ENCODE results near the gene IGFN1.

Gene IGFN1

DNA sequence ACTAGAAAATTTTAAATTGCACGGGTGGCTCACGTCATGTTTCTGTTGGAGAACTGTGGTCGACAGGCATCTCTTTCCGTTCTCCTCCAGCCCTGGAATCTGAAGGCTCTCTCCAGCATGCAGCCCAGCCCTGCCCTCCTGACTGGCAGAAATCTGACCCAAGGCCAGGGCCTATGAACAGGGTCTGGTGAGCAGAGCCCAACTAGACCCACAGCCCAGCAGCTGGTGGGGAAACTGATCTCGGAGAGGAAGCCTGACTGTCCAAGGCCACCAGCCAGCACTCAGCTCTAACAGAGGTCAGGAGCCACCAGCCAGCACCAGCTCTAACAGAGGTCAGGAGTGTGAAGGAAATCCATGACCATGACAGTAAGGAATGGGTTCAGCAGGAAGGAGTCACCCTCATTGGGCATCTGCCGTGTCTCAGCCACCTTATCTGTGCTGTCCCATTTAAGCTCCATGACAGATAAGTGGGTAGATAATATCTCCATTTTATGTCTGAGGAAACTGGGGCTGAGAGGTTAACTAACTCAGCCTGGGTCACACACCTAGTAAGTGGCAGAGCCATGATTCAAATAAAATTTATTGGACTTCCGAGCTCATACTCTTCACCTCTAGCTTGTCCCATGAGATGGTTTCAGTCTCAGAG, 72.5 kb downstream of the IGFN1 start:
- TF ChIP-seq TAF1 (IDR thresholded peaks at IDR 0.05; ENCODE audit: borderline replicate concordance, low read depth, low read length): no peak
- no peak for TF ChIP-seq POLR2A (IDR thresholded peaks at IDR 0.05; ENCODE audit: low read depth, low read length)
- TF ChIP-seq POLR2AphosphoS5 (IDR thresholded peaks at IDR 0.05; ENCODE audit: low read depth, low read length): no peak
- DNase-seq (ENCODE audit: insufficient read length) (no peak), FAIRE-seq (no peak)

DNA sequence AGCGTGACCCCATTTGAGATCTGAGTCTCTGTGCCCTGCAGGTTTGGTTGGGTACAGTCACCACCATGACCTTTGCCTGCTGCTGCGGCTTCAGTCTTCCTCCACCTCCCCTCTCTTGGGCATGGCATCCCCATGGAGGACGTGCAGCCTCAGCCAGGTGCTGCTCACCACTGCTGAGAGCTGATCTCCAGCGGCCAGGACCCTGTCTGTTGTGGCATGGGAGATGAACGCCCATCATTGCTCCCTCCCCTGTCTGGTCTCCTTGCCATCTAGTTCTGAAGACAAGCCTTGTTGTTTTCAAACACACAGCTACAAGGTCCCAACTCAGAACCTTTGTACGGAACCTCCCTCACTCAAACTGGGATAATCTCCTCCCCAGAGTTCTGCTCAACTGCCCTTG, 73.4 kb downstream of the IGFN1 start:
- FAIRE-seq: no peak
- no peak for TF ChIP-seq TAF1 (IDR thresholded peaks at IDR 0.05; ENCODE audit: borderline replicate concordance, low read depth, low read length)
- TF ChIP-seq POLR2A (IDR thresholded peaks at IDR 0.05; ENCODE audit: low read depth, low read length): no peak
- no peak for TF ChIP-seq POLR2AphosphoS5 (IDR thresholded peaks at IDR 0.05; ENCODE audit: low read depth, low read length)
- no peak for DNase-seq (ENCODE audit: insufficient read length)

DNA sequence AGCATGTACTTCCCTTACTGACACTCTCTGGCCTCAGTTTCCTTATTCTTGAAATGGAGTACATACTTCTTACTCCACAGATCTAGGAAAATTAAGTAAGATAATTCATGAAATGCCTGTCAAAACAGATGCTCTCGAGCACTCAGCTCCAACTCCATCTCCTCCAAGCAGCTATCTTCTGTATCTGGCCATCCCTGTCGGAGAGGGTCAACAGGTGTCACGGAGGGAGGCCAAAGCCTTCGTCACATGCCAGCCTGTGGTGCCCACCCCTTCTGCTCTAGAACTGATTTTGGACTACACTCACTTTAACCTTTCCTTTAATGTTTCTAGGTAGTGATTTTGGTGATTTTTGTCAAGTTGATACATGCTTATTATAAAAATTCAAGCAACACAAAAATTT, 73.9 kb downstream of the IGFN1 start:
- TF ChIP-seq TAF1 (IDR thresholded peaks at IDR 0.05; ENCODE audit: borderline replicate concordance, low read depth, low read length): no peak
- no peak for TF ChIP-seq POLR2A (IDR thresholded peaks at IDR 0.05; ENCODE audit: low read depth, low read length)
- TF ChIP-seq POLR2AphosphoS5 (IDR thresholded peaks at IDR 0.05; ENCODE audit: low read depth, low read length): no peak
- FAIRE-seq (no peak), DNase-seq (ENCODE audit: insufficient read length) (no peak)

DNA sequence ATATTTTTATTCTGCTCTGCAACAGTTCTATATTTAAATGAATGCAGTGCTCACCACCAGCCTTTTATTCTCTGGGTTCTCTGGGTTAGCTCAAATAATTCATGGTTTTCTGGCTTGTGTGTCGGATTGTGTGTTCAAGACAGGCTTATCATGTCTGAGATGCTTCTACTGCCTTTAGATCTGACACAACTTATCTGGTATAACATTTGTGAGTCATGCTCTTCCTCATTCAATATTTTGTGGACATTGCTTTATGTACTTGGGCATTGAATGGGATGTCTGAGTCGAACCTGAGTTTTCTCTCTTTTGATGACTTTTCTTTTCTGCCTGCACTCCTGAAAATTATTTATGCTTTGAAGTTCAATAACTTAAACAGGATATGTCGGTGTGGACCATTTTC, 75.1 kb downstream of the IGFN1 start:
- TF ChIP-seq POLR2AphosphoS5 (IDR thresholded peaks at IDR 0.05; ENCODE audit: low read depth, low read length) (no peak), POLR2A (IDR thresholded peaks at IDR 0.05; ENCODE audit: low read depth, low read length) (no peak), TAF1 (IDR thresholded peaks at IDR 0.05; ENCODE audit: borderline replicate concordance, low read depth, low read length) (no peak)
- DNase-seq (ENCODE audit: insufficient read length) (no peak), FAIRE-seq (no peak)

DNA sequence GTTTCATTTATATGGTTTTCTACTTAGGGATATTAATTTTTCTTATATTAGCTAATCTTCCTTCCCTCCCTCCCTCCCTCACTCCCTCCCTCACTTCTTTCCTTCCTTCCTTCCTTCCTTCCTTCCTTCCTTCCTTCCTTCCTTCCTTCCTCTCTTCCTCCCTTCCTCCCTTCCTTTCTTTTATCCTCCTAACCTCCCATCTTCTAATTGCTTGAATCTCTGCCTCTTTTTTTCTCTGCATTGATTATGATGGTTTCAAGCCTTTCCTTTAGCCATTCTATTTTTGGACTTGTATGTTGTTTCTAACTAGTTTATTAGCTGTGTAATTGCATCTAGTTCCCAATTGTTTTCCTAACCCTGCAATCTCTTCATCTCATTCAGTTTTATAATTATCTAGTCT, 75.7 kb downstream of the IGFN1 start:
- no peak for TF ChIP-seq TAF1 (IDR thresholded peaks at IDR 0.05; ENCODE audit: borderline replicate concordance, low read depth, low read length)
- TF ChIP-seq POLR2AphosphoS5 (IDR thresholded peaks at IDR 0.05; ENCODE audit: low read depth, low read length): no peak
- no peak for TF ChIP-seq POLR2A (IDR thresholded peaks at IDR 0.05; ENCODE audit: low read depth, low read length)
- FAIRE-seq (no peak), DNase-seq (ENCODE audit: insufficient read length) (no peak)

DNA sequence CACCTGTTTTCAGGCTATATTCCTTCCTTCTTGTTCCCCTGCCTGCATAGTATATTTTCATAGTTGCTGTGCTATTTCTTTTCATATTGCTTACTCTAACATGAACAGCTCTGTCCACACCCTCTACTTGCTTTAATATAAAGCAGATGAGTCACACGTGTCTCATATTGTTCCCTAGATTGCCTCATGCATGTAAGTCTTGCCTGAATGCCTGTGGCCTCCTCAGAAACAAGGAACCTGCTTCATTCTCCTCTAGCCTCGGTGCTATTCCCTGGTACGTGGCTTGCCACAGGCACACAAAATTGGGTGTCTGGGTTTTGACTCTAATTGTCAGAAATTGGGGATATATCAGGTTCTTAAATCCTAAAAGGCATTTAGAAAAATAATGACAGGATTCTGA, 76.2 kb downstream of the IGFN1 start:
- TF ChIP-seq POLR2A (IDR thresholded peaks at IDR 0.05; ENCODE audit: low read depth, low read length): no peak
- TF ChIP-seq TAF1 (IDR thresholded peaks at IDR 0.05; ENCODE audit: borderline replicate concordance, low read depth, low read length): no peak
- TF ChIP-seq POLR2AphosphoS5 (IDR thresholded peaks at IDR 0.05; ENCODE audit: low read depth, low read length): no peak
- no peak for DNase-seq (ENCODE audit: insufficient read length)
- no peak for FAIRE-seq

DNA sequence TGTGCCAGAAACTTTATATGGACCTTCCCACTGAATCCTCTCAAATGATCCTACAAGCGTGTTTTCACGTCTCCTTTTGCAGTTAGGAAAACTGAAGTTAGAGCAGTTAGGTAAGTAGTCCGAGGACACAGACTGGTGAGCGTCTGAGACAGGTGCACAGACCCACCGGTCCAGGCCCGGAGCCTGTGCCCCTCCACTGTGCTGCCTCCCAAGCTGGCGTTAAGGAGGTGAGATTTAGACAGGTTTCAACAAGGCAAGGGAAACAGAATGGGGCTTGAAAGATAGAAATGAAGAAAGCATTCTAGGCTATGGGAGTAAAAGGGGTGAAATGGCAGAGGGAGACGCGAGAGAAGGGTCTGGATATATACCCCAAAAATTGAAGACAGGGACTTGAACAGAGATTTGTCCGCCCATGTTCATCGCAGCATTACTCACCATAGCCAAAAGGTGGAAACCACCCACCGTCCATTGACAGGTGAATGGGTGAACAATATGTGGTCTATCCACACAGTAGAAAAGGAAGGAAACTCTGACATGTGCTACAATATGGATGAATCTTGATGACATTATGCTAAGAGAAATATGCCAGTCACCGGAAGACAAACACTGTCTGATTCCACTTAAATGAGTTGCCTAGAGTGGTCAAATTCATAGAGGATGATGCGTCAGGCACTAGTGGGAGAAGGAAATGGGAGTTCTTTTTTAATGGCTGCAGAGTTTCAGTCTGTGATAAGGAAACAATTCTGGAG, 77.0 kb downstream of the IGFN1 start:
- FAIRE-seq: no peak
- TF ChIP-seq POLR2AphosphoS5 (IDR thresholded peaks at IDR 0.05; ENCODE audit: low read depth, low read length) (no peak), POLR2A (IDR thresholded peaks at IDR 0.05; ENCODE audit: low read depth, low read length) (no peak), TAF1 (IDR thresholded peaks at IDR 0.05; ENCODE audit: borderline replicate concordance, low read depth, low read length) (no peak)
- DNase-seq (ENCODE audit: insufficient read length): no peak

DNA sequence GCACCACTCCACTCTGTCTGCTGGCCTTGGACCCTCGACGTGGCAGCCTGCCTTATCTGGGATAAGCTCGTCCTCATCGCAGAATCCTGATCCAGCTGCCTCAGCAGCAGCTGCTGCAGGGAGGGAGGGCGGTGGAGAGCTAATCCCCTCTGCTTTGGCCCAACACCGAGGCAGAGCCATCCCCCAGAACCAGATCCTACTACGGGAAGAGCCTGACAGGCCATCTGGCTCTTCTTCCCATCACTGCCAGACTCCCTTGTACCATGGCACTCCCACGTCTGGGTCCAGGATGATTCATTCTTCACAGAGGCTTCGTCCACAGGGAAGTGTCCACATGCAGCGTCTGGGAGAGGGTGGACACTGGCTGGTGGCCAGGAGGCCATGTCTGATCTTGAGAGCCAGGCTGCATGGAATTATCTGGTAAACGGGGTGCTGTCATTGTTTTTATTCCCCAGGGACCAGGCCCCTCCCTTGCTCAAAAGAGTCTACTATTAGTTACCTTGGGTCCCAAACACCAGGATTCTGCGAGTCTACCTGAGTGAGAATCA, 78.1 kb downstream of the IGFN1 start:
- no peak for FAIRE-seq
- TF ChIP-seq POLR2AphosphoS5 (IDR thresholded peaks at IDR 0.05; ENCODE audit: low read depth, low read length) (no peak), TAF1 (IDR thresholded peaks at IDR 0.05; ENCODE audit: borderline replicate concordance, low read depth, low read length) (no peak), POLR2A (IDR thresholded peaks at IDR 0.05; ENCODE audit: low read depth, low read length) (no peak)
- no peak for DNase-seq (ENCODE audit: insufficient read length)

DNA sequence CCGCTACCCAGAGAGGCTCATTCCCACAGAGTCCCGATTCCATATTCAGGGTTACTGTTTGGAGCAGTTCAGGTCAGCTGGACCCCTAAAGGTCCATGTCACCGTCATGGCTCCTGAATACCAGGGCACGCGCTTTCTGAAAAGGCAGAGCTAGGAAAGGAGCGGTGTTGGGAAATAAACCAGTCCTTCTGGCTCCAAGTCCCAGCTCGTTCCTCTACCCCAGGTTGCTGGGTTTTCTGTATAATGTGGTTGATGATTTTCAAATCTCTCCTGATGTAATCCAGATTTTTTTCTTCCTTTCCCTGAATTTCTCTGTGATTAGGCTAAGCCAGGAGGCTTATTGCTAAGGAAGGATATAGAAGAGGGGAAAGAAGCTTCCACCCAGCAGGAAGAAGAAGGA, 78.7 kb downstream of the IGFN1 start:
- FAIRE-seq: no peak
- DNase-seq (ENCODE audit: insufficient read length): no peak
- TF ChIP-seq POLR2A (IDR thresholded peaks at IDR 0.05; ENCODE audit: low read depth, low read length) (no peak), POLR2AphosphoS5 (IDR thresholded peaks at IDR 0.05; ENCODE audit: low read depth, low read length) (no peak), TAF1 (IDR thresholded peaks at IDR 0.05; ENCODE audit: borderline replicate concordance, low read depth, low read length) (no peak)

DNA sequence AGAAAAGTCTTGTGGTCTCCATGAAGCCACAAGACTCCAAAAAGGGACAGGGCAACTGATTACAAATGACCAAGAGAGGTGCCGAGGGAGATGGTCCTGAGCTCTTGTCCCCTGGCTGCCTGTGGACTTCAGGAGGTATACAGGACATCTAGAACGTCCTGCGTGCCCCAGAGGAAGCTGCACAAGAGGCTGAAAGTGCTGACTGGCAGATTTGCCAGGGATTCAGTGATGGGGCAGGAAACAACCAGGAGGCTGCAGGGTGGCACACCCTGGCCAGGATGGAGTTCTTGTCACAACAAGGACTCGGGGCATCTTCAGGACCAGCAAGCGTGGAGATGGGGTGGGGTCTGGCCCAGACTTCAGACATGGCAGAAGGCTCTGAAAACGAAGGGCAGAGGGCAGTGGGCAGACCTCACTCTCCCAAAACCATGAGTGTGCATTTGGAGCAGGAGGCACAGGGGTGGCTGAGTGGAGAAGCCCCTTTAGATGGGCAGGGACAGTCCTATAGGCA, 79.3 kb downstream of the IGFN1 start:
- no peak for DNase-seq (ENCODE audit: insufficient read length)
- TF ChIP-seq TAF1 (IDR thresholded peaks at IDR 0.05; ENCODE audit: borderline replicate concordance, low read depth, low read length) (no peak), POLR2A (IDR thresholded peaks at IDR 0.05; ENCODE audit: low read depth, low read length) (no peak), POLR2AphosphoS5 (IDR thresholded peaks at IDR 0.05; ENCODE audit: low read depth, low read length) (no peak)
- no peak for FAIRE-seq

DNA sequence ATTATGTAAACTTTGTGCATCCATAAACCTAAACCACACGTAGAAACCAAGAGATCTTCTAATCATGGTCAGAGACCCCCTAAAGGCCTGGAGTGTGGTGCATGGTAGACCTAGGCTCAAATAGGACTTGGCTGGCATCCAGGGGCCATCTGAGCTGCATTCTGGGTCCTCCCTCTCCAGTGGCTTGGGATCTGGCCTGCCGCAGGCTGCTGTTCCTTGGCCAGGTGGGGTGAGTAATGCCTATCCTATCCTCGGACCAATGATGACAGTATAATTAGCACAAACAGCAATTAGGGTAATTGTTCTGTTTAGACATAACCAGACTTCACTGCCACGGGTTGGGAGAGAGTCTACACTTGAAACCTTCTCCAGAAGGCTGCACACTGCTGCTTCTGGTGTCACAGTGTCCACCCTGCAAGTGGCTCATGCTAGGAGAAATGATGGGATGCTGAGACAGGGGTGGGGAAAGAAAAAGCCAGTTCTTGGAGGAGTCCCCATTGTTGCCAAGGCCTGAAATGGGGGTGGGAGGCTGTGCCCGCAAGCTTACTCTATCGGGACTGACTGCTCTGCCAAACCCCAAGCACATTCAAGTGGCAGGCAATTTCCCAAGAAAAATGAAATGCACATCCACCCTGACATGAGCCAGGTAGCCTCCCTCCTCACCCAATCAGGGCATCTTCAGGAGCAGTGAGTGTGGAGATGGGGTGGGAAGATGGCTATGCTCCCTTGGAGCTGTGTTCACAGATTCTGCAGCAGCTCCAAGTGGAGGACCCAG, 80.2 kb downstream of the IGFN1 start:
- FAIRE-seq: no peak

More for the DNA sequence above, 80.2 kb downstream of the IGFN1 start:
- TF ChIP-seq TAF1 (IDR thresholded peaks at IDR 0.05; ENCODE audit: borderline replicate concordance, low read depth, low read length) (no peak), POLR2A (IDR thresholded peaks at IDR 0.05; ENCODE audit: low read depth, low read length) (no peak), POLR2AphosphoS5 (IDR thresholded peaks at IDR 0.05; ENCODE audit: low read depth, low read length) (no peak)
- no peak for DNase-seq (ENCODE audit: insufficient read length)
